ENCODE measurements around the gene CCDC60.

CCDC60 gene

GRCh38 chr12:119308708-119309456 is 25.6 kb upstream of the CCDC60 start:
- no peaks in the 10 kb centered on the region for H3K79me2 ChIP-seq (ENCODE audit: low read length)
- H3K4me1 ChIP-seq (ENCODE audit: low read length), result no peaks in the 10 kb centered on the region
- no peak for DNase-seq
- H3K4me2 ChIP-seq (ENCODE audit: low read depth, low read length), result no peak overlapping the region
- no peak overlapping the region for H3K4me3 ChIP-seq (ENCODE audit: low read length)
- H3K27me3 ChIP-seq (replicated peaks; ENCODE audit: insufficient read depth, low read length), result no peaks in the 10 kb centered on the region
- no peaks in the 10 kb centered on the region for H4K20me1 ChIP-seq (ENCODE audit: insufficient read depth, low read length)
- H3K9ac ChIP-seq (ENCODE audit: low read length), result no peak overlapping the region
- no peaks in the 10 kb centered on the region for H3K9me3 ChIP-seq (replicated peaks; ENCODE audit: insufficient read depth, low read length)
- H3F3A ChIP-seq (ENCODE audit: insufficient read depth, low read length), result no peaks in the 10 kb centered on the region
- H3K9me2 ChIP-seq (replicated peaks; ENCODE audit: insufficient read depth, low read length), result no peaks in the 10 kb centered on the region
- H3K27ac ChIP-seq (ENCODE audit: low read length), result no peak overlapping the region
- no peaks in the 10 kb centered on the region for H3K36me3 ChIP-seq (replicated peaks; ENCODE audit: insufficient read depth, low read length)
- no peak for TF ChIP-seq CTCF (IDR thresholded peaks at IDR 0.05; ENCODE audit: low read length)
- TF ChIP-seq EZH2phosphoT487 (IDR thresholded peaks at IDR 0.05; ENCODE audit: low read length), result no peak
- no peak for TF ChIP-seq EZH2 (optimal IDR thresholded peaks at IDR 0.05; ENCODE audit: low read depth, low read length)
- H2AFZ ChIP-seq (ENCODE audit: low read length), result no peak overlapping the region

- no peak overlapping the region for H3K4me3 ChIP-seq (ENCODE audit: low read length)
- H3F3A ChIP-seq (ENCODE audit: insufficient read depth, low read length), result no peaks in the 10 kb centered on the region
- no peaks in the 10 kb centered on the region for H3K79me2 ChIP-seq (ENCODE audit: low read length)
- H3K4me1 ChIP-seq (ENCODE audit: low read length), result no peaks in the 10 kb centered on the region
- no peak overlapping the region for H2AFZ ChIP-seq (ENCODE audit: low read length)
- TF ChIP-seq EZH2 (optimal IDR thresholded peaks at IDR 0.05; ENCODE audit: low read depth, low read length), result no peak
- TF ChIP-seq EZH2phosphoT487 (IDR thresholded peaks at IDR 0.05; ENCODE audit: low read length), result no peak
- TF ChIP-seq CTCF (IDR thresholded peaks at IDR 0.05; ENCODE audit: low read length), result no peak
- no peak overlapping the region for H3K27ac ChIP-seq (ENCODE audit: low read length)
- no peaks in the 10 kb centered on the region for H3K27me3 ChIP-seq (replicated peaks; ENCODE audit: insufficient read depth, low read length)
- H4K20me1 ChIP-seq (ENCODE audit: insufficient read depth, low read length), result no peaks in the 10 kb centered on the region
- no peak overlapping the region for H3K4me2 ChIP-seq (ENCODE audit: low read depth, low read length)
- no peaks in the 10 kb centered on the region for H3K36me3 ChIP-seq (replicated peaks; ENCODE audit: insufficient read depth, low read length)
- H3K9me3 ChIP-seq (replicated peaks; ENCODE audit: insufficient read depth, low read length), result no peaks in the 10 kb centered on the region
- no peaks in the 10 kb centered on the region for H3K9me2 ChIP-seq (replicated peaks; ENCODE audit: insufficient read depth, low read length)
- no peak for DNase-seq
- H3K9ac ChIP-seq (ENCODE audit: low read length), result no peak overlapping the region
These were observed 22.7 kb upstream of the CCDC60 start for GRCh38 chr12:119311878-119312277.

- no peak for DNase-seq
- Histone ChIP-seq H3K79me2 (ENCODE audit: low read length) (no peaks in the 10 kb centered on the region), H3K9ac (ENCODE audit: low read length) (no peak overlapping the region), H3K9me3 (replicated peaks; ENCODE audit: insufficient read depth, low read length) (no peaks in the 10 kb centered on the region), H3K36me3 (replicated peaks; ENCODE audit: insufficient read depth, low read length) (no peaks in the 10 kb centered on the region), H3K4me3 (ENCODE audit: low read length) (no peak overlapping the region), H2AFZ (ENCODE audit: low read length) (no peak overlapping the region), H3K4me2 (ENCODE audit: low read depth, low read length) (no peak overlapping the region), H3K4me1 (ENCODE audit: low read length) (no peaks in the 10 kb centered on the region), H3K27me3 (replicated peaks; ENCODE audit: insufficient read depth, low read length) (no peaks in the 10 kb centered on the region), H3K27ac (ENCODE audit: low read length) (no peak overlapping the region), H4K20me1 (ENCODE audit: insufficient read depth, low read length) (no peaks in the 10 kb centered on the region), H3F3A (ENCODE audit: insufficient read depth, low read length) (no peaks in the 10 kb centered on the region), H3K9me2 (replicated peaks; ENCODE audit: insufficient read depth, low read length) (no peaks in the 10 kb centered on the region)
- TF ChIP-seq CTCF (IDR thresholded peaks at IDR 0.05; ENCODE audit: low read length) (no peak), EZH2 (optimal IDR thresholded peaks at IDR 0.05; ENCODE audit: low read depth, low read length) (no peak), EZH2phosphoT487 (IDR thresholded peaks at IDR 0.05; ENCODE audit: low read length) (no peak)
These were observed 21.6 kb upstream of the CCDC60 start for GRCh38 chr12:119312904-119313303.

All from MM.1S (cell line).